Femur (tissue), 1 donor: ENCODE results near the gene OR9A2.
"Not testable (repeated sequence)": the region's sequence is repeated elsewhere in the genome, so short reads cannot be mapped to it uniquely, and the experiment has no call there.

Source experiments
- DNase-seq: peaks from one replicate; pipeline ENCODE4 v3.0.0-alpha.2; 2017

OR9A2 gene

GRCh38 chr7:143016996-143017395 is 9.9 kb downstream of the OR9A2 start:
- no peak for DNase-seq

GRCh38 chr7:143015926-143016490 is 10.9 kb downstream of the OR9A2 start:
- no peak for DNase-seq

GRCh38 chr7:143015084-143015483 is 11.8 kb downstream of the OR9A2 start:
- no peak for DNase-seq

GRCh38 chr7:143013893-143014292 is 13.0 kb downstream of the OR9A2 start:
- no peak for DNase-seq

GRCh38 chr7:143013473-143013872 is 13.5 kb downstream of the OR9A2 start:
- no peak for DNase-seq

GRCh38 chr7:143012409-143012808 is 14.5 kb downstream of the OR9A2 start:
- DNase-seq, result no peak

- no peak for DNase-seq
Measured at GRCh38 chr7:143012001-143012400, 14.9 kb downstream of the OR9A2 start.

GRCh38 chr7:143008007-143008901 is 18.7 kb downstream of the OR9A2 start:
- peak; percentile 80 for DNase-seq

GRCh38 chr7:143005632-143006260 is 21.2 kb downstream of the OR9A2 start:
- no peak for DNase-seq

- no peak for DNase-seq
Measured at GRCh38 chr7:143003393-143004051, 23.4 kb downstream of the OR9A2 start.

- no peak for DNase-seq
Measured at GRCh38 chr7:143002898-143003297, 24.0 kb downstream of the OR9A2 start.

GRCh38 chr7:143002106-143002505 is 24.8 kb downstream of the OR9A2 start:
- no peak for DNase-seq

GRCh38 chr7:143000648-143001047 is 26.3 kb downstream of the OR9A2 start:
- no peak for DNase-seq

GRCh38 chr7:142999793-143000192 is 27.1 kb downstream of the OR9A2 start:
- DNase-seq, result no peak

- DNase-seq, result no peak
Measured at GRCh38 chr7:142998966-142999365, 28.0 kb downstream of the OR9A2 start.

GRCh38 chr7:142997456-142997989 is 29.4 kb downstream of the OR9A2 start:
- no peak for DNase-seq

GRCh38 chr7:142992427-142992826 is 34.5 kb downstream of the OR9A2 start:
- no peak for DNase-seq

- no peak for DNase-seq
Measured at GRCh38 chr7:142984297-142984696, 42.6 kb downstream of the OR9A2 start.

GRCh38 chr7:142983825-142984224 is 43.1 kb downstream of the OR9A2 start:
- no peak for DNase-seq

- not testable (repeated sequence) for DNase-seq
Measured at GRCh38 chr7:142978402-142978801, 48.5 kb downstream of the OR9A2 start.
